Stimulated activated CD4-positive, alpha-beta T cell treated with anti-CD3 and anti-CD28 coated beads, Interleukin-1b, Interleukin-23, amount 100 ng/mL, for 24 hours (primary cell): Measurements from ENCODE around the gene PNMA6A.
"Not testable (repeated sequence)": the region's sequence is repeated elsewhere in the genome, so short reads cannot be mapped to it uniquely, and the experiment has no call there.

ENCODE experiments used
- DNase-seq, 4 experiments: peaks; one replicate each; pipeline ENCODE4 v3.0.0-alpha.2; 2020; ENCODE audit warnings: low read depth in 4 of 4, low spot score in 1 of 4

The PNMA6A gene

DNA sequence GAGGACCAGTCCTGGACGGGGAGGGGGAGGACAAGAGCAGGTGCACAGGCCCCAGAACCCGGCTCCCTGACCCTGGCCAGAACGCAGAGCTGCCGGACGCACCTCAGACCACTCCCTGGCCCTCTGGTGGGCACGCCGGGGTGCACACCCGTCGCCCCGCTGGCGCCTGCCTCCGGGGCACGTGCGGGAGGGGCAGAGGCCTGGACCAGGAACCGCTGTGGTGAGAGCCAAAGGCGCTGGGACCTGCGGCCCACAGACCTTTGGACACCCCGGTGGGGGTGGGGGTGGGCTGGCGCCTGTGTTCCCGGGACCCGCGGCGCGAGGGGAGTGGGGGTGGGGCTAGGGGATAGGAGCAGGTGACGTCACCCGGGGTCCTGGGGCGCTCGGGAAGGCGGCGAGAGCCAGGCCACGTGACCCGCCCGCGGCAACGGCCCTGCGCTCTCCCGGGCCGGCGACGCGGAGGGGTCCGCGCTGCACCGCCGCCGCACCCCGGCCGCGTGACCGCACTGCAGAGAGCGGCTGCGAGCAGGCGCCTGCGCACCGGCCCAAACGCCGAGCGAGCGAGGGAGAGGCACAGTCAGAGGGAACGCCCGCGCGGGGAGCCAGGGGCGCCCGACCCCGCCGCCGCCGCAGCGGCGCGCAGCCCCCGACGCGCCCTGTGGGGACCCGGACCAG, at the start of gene PNMA6A:
Gene PNMA6A (plus strand): TSS at position 546 of the 675 bp plus-strand sequence. CDS start 609 bp downstream, outside the sequence.
- not testable (repeated sequence) for DNase-seq

DNA sequence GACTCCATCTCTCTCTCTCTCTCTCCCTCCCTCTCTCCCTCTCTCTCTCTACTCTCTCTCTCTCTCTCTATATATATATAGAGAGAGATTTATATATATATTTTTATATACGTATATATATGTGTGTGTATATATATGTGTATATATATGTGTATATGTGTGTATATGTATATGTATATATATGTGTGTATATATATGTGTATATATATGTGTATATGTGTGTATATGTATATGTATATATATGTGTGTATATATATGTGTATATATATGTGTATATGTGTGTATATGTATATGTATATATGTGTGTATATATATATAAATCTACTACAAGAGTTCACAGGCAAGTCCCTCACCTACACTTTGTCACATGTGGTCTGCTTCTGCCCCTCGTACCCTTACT, 45.8 kb upstream of the PNMA6A start:
- not testable (repeated sequence) for DNase-seq

DNA sequence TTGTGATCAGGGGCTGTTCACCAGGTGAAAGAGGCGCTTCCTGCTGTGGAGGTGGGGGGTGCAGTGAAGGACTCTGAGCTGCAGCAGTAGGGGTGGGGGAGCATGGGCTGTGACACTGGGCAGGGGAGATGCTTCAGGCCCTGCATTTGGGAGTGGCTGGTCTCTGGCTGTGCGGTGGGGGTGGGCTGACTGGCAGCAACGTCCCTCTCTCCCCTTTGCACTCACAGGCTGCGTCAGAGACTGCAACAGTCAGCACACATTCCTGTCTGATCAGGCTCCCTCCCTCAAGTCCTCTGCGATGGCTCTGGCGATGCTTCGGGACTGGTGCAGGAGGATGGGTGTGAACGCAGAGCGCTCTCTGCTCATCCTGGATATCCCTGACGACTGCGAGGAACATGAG, 43.8 kb upstream of the PNMA6A start:
- not testable (repeated sequence) for DNase-seq

DNA sequence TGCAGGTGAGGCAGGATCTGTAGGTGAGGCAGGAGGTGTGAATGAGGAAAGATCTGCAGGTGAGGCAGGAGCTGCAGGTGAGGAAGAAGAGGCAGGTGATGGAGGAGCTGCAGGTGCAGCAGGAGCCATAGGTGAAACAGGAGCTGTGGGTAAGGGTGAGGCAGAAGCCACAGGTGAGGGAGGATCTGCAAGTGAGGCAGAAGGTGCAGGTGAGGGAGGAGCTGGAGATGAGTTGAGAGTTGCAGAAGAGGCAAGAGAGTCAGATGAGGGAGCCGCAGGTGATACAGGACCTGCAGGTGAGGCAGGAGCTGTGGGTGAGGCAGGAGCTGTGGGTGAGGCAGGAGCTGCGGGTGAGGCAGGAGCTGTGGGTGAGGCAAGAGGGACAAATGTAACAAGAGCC, 43.1 kb upstream of the PNMA6A start:
- no peak for DNase-seq

DNA sequence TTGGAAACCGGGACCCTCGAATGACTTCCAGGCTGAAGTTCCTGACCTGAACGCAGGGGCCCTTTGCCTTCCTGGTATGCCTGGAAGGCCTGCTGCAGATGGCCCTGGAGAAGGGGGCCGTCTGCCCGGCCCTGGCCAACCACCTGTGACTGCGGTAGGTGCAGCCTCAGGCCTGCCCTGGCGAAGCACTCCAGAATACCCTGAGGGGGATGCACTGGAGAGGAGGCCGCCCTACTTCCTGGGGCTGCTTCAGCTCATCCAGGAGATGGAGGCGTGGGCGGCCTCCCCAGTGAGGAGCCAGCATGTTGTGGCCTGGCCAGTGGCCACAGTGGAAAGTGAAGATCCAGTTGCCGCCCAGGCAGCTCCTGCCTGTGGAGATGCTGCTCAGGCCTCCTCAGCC, 42.4 kb upstream of the PNMA6A start:
- DNase-seq = no peak

DNA sequence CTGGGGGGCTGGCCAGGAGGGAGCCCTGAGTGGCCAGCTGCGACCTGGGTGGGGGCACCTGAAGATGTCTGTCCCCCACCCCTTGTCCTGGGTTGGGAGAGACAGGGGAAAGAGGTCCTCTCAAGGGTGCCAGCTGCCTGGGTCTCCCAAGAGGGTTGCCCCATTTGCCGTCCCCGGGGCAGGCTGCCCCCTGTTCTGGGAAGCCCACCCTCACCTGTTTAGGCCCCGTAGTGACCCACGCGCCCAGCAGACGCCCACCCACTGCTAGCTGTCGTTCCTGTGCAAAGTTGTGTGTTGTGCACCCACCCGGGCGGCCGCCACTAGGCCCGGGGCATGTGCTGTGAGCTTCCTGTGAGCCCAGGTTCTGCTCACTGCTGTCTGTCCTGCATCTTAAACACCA, 41.5 kb upstream of the PNMA6A start:
- no peak for DNase-seq

DNA sequence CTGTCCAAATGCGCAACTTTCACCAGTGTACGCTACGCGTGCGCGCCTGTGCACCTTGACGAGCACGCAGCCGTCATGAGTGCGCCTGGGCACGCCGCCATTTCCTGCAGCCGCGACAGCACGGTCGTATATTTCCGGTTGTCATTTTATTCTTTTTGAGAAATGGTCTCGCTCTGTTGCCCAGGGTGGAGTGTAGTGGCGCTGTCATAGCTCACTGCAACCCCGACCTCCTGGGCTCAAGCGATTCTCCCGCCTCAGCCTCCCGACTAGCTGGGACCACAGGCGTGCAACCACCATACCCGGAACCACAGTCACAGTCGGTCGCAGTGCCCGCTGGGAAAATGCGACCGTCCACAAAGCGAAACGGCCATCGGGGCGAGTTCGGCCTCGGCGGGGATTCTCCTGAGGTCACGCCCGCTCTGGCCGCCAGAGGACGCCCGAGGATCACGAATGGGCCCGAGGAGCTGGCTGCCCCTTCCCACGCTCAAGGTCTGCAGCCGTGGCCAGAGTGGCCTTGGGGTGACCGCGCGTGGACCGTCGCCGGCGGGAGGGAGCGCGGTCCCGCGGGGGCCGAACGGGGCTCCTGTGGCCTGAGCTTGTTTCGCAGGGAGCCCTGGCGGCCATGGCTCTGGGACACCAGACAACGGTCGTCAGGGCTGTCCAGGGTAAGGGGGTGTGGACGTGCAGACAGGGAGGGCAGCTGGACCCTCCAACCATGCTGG, 39.7 kb upstream of the PNMA6A start:
- DNase-seq = peak; percentile 19 to 43 (median 36)

DNA sequence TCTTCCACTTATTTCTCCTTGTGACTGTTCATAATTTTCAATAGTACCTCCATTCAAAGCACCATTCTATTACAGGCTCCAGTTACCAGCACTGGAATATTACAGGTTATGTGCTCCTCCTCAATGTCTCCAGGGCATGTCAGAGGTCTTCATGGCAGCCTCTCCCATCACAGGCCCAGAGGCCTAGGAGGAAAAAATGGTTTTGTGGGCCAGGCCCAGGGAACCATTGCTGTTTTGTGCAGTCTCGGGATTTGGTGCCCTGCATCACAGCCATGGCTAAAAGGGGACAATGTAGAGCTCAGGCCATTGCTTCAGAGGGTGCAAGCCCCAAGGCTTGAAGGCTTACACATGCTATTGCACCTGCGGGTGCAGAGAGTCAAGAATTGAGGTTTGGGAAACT, 23.2 kb upstream of the PNMA6A start:
- DNase-seq = no peak

DNA sequence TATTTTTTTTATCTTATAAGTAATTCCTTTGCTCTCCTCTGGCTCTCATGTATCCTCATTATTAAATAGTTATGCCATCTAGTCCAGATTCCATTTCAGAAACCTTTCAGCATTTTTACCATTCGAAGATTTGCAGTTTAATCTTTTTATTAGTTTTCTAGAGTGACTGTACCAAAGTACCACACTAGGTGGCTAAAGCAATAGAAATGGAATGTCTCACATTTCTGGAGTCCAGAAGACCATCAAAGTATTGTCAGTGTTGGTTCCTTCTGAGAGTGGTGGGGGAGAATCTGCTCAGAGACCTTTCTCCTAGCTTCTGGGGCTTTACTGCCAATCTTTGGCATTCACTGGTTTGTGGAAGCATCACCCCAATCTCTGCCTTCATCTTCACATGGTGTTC, 19.7 kb upstream of the PNMA6A start:
- DNase-seq = no peak

DNA sequence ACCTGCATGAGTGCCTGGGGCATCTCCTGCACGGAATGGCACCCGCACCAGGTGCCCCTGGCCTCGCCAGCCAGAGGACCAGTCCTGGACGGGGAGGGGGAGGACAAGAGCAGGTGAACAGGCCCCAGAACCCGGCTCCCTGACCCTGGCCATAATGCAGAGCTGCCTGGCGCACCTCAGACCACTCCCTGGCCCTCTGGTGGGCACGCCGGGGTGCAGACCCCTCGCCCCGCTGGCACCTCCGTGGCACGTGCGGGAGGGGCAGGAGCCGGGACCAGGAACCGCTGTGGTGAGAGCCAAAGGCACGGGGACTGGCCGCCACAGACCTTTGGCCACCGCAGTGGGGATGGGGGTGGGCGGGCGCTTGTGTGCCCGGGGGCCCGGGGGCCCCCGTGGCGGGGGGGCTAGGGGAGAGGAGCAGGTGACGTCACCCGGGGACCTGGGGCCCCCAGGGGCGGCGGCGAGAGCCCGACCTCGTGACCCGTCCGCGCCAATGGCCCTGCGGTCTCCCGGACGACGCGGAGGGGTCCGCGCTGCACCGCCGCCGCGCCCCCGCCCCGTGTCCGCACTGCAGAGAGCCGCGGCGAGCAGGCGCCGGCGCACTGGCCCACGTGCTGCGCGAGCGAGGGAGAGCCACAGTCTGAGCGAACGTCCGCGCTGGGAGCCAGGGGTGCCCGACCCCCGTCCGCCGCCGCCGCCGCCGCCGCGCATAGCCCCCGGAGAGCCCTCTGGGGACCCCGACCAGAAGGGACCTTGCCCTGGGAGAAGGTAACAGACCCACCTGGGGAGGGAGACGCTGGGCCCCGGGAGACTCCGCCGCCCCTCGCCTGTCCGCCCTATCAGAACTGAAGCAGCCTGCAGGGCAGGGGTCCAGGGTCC, 16.1 kb upstream of the PNMA6A start, which contains the start of gene PNMA3:
Gene PNMA3 (plus strand): TSS at position 600 of the 879 bp plus-strand sequence. CDS start 586 bp downstream, outside the sequence.
- no peak for DNase-seq

DNA sequence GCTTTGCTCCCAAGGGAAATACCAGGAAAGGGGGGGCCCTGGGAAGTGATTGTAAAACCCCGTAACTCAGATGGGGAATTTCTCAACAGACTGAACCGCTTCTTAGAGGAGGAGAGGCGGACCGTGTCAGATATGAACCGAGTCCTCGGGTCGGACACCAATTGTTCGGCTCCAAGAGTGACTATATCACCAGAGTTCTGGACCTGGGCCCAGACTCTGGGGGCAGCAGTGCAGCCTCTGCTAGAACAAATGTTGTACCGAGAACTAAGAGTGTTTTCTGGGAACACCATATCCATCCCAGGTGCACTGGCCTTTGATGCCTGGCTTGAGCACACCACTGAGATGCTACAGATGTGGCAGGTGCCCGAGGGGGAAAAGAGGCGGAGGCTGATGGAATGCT, 15.0 kb upstream of the PNMA6A start:
- no peak for DNase-seq

DNA sequence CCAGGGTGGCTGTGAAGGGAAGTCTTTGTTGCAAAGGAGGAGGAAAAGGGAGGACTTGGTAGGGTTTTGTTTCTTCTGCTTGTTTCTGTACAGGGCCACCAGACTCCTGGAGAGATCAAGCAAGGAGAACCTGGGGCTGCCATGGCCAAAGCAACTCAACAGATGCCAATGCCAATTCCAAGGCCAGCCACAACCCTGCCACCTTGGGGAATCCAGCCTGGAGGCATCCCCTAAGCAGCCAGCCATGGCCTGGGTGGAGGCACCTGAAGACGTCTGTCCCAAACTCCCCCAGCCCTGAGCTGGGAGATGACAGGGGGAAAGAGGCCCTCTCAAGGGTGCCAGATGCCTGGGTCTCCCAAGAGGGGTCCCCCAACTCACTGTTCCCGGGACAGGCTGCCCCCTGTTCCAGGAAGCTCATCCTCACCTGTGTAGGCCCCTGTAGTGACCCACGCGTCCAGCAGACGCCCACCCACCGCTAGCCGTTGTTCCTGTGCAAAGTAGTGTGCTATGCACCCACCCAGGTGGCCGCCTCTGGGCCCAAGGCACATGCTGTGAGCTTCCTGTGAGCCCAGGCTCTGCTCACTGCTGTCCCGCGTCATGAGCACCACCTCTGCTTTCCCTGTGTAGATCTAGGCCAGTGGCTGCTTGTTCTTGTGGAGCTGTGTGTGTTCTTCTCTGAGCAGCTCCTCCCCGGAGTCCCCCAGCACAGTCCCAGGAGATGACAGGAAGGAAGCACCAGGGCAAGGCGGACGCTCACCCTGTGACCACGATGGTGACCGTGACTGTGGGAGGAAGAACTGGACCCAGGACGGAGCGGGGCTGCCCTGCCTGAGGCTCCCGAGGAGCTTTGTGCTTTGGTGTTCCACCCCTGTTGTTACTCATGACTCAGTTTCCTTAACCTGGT, 12.8 kb upstream of the PNMA6A start:
- no peak for DNase-seq

DNA sequence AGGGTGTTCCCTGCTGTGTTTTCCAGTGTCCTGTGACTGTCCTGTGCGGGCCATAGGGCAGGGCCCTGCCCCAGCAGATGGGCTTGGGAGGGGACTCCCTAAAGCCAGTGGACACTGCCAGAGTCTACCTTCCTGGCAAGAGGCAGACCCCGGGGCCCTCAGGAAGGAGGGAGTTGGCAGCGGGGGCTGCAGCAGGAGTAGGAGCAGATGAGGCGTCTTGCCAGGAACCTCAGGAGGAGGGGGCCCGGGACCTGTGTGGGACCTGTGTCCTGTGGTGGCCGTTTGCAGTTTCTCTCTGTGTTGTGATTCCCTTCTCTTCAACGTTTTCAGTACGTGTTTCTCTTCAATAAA, 12.2 kb upstream of the PNMA6A start:
- DNase-seq = no peak

DNA sequence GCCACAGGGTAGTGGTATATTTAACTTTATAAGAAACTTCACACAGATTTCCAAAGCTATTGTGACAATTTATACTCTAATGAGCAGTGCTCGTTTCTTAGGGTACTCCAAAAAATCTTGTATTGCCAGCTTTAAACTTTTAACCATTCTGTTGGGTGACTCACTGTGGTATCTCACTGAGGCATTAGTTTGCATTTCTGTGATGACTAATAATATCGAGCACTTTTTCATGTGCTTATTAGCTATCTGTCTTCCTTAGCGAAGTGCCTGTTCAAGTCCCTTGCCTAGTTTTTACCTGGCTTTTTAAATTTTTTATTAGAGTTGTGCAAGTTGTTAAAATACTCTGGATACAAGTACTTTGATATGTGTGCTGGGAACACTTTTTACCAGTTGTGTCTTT, 10.5 kb upstream of the PNMA6A start:
- DNase-seq = no peak

DNA sequence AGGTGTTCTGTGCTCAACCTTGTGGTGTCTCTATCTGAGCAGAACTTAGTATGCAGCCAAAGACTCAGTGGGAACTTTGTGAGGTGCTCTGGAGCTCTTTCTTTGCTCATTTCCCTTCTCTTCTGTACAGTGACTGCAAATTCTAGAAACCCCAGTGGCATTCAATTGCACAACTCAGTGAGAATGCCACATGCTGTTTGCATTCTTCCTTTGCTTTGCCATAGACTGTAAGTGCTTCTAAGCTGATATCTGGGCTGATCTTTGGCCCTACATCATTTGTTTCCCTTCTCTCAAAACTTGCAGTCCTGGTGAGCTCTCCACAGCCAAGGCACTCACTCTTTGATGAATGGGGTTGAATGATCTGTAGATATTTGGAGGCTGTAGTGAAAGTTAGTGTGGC, 8.9 kb upstream of the PNMA6A start:
- DNase-seq = no peak

DNA sequence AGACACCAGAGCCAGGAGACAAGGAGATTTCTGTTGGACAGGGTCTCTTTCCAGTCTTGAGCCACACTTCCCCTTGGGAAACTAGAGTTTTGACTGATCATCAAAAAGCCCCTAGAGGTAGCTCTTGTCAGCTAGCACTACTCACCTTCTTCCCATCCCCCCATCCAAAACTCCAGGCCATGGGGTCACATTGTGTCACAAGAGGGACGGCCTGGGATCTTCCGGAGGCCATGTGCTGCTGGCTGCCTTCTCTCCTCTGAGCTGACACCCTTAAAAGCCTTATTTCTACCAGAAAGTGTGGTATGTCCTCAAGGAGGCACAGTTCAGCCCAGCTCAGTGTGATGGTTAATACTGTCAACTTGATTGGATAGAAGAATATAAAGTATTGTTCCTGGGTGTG, 8.2 kb upstream of the PNMA6A start:
- no peak for DNase-seq

DNA sequence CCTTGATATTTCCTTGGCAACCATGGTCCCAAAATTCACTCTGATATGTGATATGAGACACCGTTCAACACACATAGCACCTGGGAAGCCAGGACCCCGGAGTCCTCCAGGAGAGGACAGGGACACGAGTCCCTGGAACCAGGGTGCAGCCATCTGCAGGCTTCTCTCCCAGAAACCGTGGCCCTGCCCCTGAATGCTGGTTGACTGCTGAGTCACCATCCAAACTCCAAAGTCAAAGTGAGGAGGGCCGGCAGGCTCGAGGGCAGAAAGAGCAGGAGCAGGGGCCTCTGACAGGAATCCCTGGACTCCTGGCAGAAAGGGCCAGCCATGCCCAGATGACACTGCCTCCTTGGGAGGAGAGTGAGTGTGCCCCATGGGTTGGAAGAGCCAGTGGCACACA, 6.9 kb upstream of the PNMA6A start:
- DNase-seq = no peak

DNA sequence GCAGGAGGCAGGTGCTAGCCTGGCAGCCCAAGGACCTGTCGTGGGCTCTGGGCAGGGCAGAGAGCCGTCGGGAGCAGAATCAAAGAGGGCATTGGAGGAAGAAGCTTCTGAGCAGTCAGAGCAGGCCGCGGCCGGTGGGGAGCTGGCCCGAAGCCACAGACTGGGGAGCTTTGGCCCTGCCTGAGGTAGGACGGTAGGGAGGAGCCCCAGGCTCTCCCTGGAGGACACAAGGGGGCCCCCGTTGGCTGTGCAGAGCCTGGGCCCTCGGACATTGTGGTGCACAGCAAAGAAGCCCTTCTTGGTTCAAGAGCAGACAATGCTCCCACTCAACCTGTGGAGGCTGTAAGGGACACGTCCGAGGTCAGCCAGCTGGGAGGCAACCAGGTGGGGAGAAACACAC, 5.9 kb upstream of the PNMA6A start:
- DNase-seq = not testable (repeated sequence)

DNA sequence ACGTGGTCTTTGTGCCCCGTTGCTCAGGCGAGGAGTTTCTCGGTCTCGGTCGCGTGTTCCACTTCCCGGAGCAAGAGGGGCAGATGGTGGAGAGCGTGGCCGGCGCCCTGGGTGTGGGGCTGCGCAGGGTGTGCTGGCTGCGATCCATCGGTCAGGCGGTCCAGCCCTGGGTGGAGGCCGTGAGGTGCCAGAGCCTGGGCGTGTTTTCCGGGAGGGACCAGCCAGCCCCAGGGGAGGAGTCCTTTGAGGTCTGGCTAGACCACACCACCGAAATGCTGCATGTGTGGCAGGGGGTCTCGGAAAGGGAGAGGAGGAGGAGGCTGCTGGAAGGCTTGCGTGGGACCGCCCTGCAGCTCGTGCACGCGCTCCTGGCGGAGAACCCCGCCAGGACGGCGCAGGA, 1.1 kb downstream of the PNMA6A start:
- DNase-seq = not testable (repeated sequence)

DNA sequence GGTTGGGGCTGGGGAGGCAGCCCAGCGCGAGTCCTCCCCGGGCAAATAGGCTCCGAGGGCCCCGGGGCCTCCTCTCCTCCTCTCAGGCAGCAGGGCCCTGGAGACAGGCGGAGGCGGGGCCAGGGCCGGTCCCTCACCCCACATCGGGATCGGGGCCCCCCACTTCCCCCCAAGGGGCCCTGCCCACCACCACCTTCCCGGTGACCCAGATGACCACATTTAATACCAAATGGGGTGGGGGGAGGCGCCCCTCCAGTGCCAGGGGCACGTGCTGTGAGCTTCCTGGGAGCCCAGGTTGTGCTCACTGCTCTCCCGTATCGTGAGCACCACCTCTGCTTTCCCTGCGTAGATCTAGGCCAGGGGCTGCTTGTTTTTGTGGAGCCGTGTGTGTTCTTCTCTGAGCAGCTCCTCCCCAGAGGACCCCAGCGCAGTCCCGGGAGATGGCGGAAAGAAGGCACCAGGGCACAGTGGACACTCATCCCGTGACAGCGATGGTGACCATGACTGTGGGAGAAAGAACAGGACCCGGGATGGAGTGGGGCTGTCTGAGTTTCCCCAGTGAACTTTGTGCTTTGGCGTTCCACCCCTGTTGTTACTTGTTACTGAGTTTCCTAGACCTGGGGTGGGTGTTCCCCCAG, 2.1 kb downstream of the PNMA6A start:
- DNase-seq = no peak
